ENCODE measurements around the gene POMT2.

The POMT2 gene

DNA sequence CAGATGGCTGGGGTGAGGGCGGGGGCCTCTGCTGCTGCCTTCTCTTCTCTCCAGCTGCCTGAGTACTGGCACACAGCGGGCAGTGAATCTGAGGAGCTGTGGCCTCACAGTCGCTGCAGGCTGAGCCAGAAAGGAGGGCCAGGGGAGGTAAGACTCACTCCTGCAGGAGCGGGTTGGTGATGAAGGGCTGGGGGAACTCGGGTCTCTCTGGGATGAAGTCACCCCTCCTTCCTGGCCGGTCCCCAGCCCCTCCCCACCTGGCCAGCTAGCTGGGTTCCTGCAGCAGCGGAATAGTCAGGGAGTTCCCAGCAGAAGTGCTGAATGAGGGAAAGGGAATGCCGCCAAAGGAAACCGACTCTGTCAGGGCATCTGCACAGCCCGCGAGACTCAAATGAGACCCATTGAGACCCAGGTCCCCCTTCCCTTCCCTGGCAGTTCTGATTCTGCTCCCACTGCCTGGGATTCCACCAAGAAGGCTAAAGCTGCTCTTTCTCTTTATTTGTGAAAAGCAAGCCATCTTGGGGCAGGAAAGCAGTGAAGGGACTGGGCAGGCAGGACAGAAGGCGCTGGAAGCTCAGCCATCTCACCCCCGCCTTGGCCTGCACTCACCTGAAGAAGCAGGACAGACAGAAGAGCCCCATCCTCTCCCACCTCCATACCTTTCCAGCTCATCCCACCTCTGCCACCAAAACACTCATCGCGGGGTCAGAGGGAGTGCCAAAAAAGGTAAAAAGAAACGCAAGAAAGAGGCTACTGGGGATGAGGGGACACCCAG is 54.9 kb downstream of the POMT2 start:
- no peak for DNase-seq

DNA sequence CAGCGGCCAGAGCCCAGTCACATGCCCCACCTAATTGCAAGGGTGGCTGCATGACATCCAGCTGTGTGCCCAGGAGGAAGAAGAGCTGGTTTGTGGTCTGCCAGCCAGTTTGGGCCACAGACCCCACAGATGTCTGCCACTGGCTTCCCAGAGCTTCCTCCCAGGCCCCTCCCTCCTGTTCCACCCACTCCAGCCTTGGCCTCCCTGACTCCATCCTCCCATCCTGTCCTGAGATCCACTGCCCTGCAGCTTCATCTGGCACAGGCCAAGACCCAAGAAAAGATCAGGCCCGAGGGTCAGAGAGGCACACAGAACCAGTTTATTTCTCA is 55.5 kb downstream of the POMT2 start:
- no peak for DNase-seq

DNA sequence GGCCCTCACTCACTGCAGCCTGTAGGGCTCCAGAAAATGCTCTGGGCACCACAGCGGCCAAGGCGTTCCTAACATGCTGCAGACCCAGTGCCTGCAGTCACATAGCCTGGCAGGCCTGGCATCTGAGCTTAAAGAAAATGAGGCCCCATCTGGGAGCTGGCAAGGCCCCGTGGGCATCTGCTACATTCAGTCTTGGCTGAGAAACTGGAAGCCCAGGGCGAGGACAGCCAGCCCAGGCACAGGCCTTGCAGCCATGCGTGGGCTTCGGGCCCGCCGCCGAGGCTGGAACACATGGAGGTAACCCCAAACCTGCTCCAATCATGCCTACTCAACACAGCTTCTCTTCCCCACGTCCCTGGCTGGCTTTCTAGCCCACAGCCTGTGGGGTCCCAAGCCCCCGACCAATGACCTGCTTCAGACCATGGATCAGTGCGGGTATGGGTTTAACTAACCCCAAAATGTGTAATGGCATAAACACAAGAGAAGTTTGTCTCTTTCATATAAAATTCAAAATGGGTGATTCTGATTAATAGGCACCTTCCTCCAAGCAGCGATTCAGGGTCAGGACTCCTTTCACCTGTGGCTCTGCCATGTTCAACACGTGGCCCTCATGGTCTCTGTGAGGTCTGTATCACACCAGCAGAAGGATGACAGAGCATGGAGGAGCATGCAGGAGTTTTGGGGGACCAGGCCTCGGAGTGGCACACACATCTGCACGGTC is 56.1 kb downstream of the POMT2 start:
- DNase-seq: no peak

DNA sequence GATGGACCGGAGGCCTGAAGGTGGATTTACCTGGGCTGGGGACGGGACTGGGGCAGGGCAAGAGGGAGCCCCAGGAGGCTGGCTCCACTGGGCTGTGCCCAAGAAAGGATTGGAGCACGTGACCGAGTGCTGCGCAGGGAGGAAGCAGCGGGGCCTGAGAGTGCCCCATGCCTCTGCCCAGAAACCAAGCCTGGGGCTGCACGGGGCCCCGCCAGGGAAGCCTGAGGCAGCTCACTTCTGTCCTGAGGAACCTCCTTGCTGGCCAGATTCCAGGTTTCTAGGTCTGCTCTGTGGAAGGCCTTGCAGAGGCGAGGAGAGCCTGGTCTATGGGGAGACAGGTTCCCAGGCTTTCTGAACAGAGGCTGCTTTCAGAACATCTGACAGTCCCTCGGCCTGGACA is 60.1 kb downstream of the POMT2 start:
- DNase-seq: no peak

DNA sequence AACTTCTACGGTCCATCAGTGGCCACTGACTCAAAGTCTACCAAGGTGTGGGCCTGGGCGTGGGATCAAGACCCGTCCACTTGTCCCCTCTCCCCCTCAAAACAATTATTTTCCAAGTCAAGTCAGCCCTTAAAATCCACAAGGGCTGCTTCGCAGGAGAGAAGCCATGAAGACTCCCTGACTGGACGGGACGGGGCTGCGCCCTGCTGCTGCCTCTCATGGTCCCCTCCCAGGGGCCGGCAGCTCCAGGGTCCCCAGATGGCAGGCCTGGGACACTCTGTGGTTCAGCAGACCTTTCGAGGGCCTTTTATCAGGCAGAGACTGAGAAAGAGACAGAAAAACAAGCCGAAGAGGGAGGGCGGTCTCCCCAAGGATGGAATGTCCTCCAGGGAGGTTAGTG is 60.5 kb downstream of the POMT2 start:
- DNase-seq: no peak

DNA sequence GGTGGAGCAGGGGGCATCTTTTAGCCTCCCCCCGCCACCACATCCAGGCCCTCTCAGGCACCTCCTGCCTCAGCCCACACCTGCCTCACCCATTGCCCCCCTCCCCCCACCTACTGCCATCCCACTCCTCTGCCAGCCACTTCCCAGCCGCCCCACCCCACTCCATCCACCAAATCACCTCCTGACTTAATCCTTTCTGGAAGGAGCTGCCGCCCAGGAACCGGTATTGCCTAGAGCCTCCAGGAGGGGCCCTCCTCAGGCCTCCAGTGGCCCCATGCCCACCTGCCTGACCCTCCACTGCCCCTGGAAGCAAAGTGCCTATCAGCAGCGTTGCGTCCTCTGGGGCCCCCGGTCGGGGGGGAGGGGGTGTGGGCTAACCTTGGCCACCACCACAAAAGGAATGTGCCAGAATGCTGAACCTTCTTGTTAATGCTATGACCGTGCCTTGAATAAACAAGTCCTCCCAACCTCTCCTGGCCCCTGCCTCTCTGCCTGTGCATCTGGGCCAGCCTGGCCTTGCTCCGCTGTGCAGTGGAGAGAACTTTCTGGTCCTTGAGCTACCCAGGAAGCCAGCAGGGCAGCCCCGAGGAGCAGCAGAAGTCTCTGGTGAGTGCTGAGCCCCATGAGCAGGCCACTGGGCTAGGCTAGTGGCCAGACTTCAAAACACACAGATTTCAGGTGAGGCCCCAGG is 61.5 kb downstream of the POMT2 start:
- DNase-seq: no peak

DNA sequence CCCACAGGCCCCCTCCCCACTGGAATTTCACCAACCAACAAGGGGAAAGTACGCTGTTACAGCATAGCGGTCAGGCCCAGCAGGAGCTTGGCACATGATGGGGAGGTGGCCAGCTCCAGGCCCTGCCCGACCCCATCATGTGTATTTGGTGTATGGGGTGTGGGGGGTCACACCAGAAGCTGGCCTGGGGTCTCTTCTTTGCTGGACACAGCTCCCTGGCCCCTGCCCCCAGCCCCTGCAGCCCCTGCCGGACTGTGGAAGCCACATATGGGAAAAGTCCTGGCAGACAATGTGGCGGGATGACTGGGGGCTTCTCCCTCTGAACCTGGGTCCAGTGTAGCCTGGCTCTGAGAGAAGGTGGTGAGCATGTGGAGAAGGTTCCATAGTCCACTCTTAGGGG is 62.1 kb downstream of the POMT2 start:
- DNase-seq: no peak

DNA sequence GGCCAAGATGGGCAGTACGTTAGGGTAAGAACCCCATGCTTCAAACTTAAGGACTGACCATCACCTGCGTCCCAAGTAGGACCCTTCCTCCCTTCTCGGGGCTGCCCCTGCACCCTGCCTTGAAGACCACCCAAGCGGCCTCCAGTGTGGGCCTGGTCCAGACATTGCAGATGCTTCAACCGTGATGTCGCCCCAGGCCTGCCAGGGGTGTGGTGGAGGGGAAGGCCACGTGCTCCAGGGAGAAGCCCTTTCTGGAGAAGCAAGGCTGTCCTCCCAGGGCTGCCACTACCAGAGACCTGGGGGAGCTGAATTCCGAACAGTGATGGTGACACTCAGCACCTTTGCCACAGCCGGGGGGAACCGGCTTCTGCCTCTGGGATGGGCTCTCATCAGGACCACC is 63.0 kb downstream of the POMT2 start:
- no peak for DNase-seq

DNA sequence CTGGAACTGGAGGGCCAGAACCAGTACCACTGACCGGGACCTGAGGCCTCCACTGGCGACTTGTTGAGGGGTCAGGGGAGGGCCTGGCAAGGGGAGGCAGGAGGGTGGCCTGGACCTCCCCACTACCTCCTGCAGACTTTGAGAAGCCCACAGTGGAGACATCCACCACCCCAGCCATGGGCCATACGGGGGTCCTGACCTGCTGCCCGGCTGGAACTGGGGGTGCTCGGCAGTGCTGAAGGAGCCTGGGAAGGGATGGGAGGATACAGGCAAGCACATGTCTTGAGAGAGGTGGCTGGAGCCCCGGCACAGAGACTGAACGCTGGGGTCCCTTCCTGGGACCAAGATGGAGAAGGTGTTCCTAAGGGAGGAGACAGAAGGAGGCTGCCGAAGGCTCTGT is 64.0 kb downstream of the POMT2 start:
- no peak for DNase-seq

DNA sequence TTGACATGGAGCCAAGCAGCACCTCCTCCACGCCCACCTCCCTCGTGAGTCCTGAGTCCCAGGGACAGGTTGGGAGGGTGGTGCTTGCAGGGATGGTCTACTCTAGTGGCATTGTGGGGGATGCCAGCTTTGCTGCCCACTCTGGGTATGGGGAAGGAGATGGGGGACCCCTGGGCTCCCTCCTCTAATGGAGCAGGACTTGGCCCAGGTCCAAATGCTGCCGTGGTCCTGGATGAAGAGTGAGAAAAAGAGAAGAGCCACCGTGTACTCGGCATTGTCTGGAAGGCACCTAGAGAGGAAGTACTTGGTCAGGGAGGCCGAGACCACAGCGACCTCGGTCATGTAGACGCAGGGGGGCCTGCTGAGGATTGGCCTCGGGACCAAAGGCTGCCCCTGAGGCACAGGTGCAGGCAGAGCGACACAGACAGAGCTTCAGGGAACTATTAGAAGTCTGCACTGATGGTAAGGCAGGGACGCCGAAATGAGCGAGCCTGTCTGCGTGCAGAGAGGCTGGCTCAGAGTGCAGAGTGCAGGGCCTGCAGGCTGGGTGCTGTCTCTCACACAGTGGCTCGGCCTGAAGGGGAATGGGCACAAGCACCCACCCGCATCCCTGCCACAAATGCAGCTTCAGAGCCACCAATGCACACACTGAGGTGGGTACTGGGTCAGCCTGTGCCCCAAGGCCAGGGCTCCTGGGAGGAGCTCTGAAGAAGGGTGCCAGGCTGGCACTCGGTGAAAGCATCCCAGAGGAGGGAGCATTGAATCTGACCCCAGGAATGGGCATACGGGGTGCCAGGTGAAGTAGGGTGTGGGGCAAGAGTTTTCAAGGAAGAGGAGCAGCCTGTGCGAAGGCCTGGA is 67.1 kb downstream of the POMT2 start:
- no peak for DNase-seq

DNA sequence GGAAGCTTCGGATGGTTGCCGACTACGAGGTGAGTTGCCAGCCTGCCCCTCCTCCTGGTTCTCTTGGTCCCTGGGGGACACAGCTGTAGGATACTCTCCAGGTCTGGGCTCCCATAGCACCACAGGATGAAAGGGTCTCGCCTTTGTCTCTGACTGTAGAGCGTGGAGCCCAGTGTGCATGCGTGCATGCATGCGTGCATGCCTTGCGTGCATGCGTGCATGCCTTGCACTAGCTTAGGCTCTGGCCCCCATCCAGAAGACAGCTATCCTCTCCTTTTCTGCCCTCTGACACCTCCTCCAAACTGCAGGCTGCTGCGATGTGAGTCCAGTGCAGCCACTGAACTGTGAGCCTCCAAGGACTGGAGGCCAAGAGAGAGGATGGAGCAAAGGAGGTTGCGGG is 68.8 kb downstream of the POMT2 start:
- no peak for DNase-seq

DNA sequence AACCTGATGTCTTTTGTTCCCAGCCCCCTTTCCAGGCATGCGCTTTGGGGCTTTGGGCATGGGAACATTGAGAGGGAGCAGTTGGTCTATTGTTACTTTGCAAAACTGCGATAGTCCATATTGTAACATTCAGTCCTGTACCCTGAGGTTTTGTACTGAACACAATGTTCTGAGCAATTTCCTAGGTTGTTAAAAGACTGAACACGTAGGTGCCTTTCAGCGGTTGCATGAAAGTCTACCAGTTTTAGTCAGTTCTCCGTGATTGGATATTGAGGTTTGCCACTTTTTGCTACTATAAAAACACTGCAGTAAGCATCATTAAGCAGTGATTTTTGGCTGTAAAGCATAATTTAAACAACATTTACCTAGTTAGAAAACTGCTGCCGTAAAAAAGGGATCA is 69.8 kb downstream of the POMT2 start:
- DNase-seq: no peak

DNA sequence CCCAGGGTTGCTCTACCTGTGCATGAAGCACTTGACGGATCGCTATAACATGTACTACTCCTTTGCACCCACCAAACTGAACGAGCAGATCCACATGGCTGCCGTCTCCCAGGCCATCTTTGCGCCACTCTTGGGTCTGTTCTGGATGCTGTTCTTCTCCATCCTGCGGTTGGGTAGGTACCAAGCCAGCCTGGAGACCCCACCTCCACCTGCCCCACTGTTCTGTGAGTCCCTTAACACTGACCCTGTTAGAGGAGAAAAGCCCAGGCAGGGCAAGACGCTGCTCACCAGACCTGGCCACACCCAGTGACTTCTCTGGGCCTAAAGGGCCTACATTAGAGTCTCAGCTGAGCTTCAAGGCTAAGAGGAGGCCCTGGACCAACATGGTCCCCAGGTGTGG is 71.4 kb downstream of the POMT2 start:
- no peak for DNase-seq

DNA sequence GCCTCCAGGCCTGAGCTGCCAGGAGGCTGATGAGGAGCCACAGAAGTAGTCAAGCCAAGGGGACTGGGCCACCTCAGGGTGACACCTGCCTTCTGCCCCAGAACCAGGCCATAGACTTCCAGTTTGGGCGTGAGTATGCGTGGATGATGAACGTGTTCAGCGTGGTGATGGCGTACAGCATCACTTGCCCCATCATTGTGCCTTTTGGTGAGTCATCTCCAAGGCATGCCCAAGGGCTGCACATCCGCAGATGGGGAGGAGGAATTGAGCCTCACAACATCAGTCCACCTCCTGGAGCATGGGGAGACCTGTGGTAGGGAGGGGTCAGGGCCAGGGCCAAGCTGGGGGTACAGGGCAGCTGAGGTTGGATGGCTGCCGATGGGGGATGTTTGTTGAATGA is 72.0 kb downstream of the POMT2 start:
- DNase-seq: no peak

DNA sequence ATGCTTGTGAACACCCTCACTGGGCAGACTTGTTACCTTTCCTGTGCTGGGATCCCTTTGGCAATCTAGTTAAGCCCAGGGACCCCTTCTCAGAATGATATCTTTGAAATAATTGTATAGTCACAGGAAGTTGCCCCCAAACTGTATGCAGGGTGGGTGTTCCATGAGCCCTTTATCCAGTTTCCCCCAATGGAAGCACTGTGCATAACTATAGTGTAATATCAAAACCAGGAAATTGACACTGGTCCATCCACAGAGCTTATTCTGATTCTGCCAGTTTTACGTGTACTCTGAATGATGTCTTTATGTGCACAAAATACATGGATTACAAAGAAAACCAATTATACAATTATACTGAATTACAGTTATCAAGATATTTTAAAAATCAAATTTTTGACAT is 73.9 kb downstream of the POMT2 start:
- no peak for DNase-seq

DNA sequence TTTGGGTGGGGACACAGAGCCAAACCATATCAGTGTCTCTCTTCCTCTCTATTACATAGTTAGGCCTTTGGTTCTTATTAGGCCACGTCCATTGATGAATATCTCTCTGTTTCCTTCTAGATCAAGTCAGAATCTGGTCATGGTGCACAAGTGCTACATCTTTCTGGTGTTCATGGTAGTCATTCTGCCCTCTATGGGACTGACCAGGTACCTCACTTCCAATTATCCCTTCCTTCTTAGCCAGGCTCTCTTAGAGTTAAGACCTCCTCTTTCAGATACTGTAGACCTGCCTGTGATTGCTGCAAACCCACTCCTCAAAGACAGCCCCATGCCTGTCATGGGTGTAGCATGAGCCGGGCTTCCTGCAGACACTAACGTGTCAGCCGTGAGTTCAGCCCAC is 74.9 kb downstream of the POMT2 start:
- DNase-seq: no peak

DNA sequence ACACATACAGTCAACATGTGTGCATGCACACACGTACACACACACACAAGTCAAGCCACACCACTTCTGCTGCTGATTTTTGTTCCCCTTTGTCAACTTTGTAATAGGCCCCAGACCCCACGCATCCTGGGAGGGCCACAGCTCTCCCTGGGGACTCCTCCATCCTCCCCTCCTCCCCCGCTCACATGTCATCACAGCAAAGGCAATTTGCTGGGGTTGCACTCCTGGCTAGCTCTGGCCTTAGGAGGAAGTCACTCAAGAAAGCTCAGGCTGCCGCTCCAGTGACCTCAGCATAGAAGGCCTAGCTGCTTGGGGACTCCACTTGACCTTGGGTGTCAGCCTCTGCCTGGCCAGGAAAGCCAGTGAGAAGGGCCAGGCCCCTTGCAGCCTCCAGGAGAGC is 76.8 kb downstream of the POMT2 start:
- DNase-seq: no peak

DNA sequence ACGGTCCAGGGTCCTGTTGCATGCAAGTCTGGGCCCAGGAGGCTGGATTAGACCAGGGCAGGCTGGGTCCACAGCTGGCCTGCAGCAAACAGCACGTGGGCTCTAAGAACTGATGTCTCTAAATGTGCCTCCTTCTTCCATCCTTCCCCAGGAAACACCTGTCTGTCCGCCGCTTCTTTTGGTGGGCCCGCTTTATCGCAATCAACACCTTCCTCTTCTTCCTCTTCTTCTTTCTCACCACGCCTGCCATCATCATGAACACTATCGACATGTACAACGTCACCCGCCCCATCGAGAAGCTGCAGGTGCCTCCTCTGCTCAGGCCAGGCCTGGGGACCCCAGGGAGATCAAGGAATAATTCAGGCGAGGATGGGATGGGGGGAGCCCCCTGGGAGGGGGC is 77.9 kb downstream of the POMT2 start:
- DNase-seq: no peak

DNA sequence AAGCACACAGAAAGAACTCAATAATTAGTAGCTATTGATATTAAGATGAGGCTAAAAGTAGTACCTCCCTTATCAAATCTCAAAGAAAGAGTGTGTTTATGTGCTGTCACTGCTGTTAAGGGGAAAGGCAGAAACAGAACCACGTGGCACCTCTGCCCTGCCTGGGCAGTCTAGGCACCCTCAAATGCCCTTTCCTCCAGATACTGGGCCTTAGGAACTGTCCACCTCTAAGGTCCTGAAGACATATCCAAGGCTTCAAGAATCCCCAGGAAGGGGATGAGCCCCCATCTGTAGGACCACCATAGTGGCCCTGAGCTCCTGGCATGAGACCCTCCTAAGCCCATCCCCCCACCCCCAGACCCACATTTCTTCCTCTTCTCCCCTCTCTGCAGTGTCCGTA is 78.7 kb downstream of the POMT2 start:
- DNase-seq: no peak

DNA sequence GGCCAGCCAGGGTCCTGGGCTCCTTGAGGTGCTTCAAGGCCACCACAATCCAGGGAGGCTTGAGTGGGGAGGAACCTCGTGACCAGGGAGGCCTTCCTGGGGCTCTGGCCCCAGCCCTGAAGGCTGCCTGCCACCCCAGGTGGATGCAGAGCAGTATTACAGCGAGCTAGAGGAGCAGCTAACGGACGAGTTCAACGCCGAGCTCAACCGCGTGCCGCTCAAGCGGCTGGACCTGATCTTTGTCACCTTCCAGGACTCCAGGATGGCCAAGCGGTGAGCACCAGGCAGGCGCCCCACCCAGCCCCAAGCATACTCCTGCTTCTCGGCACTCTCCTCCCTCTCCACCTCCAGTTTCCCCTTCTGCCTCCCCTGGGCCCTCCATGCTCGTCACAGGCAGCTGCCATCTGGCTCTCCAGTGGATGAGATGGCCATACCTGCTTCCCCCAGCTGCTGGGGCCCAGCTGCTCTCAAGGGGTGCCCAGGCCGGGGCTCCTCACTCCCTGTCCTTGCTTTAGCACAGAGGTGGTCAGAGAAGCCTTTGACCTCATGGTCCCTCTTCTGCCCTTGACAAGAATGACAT is 80.3 kb downstream of the POMT2 start:
- no peak for DNase-seq

DNA sequence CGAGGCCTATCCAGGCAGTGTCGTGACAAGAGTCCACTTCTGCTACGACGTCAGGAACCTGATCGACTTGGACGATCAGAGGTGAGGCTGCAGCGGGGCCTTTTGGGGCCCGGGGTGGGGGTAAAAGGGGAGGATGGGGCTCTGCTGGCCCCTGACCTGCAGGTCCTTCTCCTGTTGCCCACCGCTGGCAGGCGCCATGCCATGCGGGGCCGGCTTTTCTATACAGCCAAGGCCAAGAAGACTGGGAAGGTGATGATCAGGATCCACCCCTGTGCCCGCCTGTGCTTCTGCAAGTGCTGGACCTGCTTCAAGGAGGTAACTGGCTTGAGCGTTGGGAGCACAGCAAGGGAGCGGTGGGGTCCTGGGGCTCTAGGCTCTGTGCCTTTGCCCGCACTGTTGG is 81.3 kb downstream of the POMT2 start:
- DNase-seq: no peak

DNA sequence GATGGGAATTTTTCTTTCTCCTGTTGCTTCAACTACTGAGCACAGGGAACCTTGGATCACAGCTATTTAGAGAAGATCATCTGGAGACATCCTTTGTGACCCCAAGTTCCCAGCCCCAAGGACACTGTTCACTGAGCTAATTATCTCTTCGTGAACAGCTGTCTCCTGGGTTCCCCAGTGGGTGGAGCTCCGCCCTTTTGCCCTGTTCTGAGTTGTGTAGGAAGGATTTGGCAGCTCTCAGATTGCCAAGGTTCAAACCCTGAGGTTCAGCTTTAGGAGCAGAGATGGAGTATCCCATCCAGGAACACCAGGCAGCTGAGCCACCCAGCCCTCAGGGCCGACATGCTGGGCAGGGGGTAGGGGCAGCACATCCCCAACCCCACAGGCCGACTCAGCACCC is 81.7 kb downstream of the POMT2 start:
- DNase-seq: no peak

DNA sequence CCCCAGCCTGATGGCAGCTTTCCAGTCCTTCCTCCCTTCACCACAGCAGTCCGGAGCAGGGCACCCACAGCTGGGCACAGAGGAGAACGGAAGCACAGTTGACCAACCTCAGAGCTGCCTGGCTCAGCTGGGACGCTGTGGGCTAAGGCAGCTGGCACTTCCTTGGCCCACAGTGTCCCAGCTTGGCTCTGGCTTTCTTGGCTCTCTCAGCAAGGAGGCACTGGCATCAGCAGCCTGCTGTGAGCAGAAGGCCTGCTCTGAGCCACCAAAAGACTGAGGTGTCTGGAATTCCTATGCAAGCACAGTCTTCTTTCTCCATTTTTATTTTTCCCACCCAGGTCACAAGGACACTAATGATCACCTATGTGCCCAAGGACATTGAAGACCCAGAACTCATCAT is 82.3 kb downstream of the POMT2 start:
- DNase-seq: no peak
